H9 (cell line): ENCODE measurements around the gene CAMTA1. TPM values are rescaled to one million over a fixed set of nuclear protein-coding genes. Genes with fewer than 3 reads are reported as not detected.
A peak's percentile ranks its signal among the peaks of the same experiment; 100 is the strongest.

Source experiments
- DNase-seq: peaks from one replicate; pipeline ENCODE4 v3.0.0-alpha.2; 2017
- H2AFZ ChIP-seq: one replicate; pipeline ENCODE4 v1.6.1; 2013; ENCODE audit warnings: mild to moderate bottlenecking, low read length, control low read depth, moderate library complexity
- H2AK5ac ChIP-seq: 2 replicates; pipeline ENCODE4 v1.6.1; 2013; ENCODE audit warnings: low read length, control low read depth, mixed read lengths; ENCODE audit not compliant: insufficient read length
- H2BK120ac ChIP-seq: one replicate; pipeline ENCODE4 v1.6.1; 2013; ENCODE audit warnings: low read depth, mild to moderate bottlenecking, low read length, control low read depth, inconsistent platforms; ENCODE audit not compliant: poor library complexity, severe bottlenecking
- H2BK12ac ChIP-seq: 2 replicates; pipeline ENCODE4 v1.6.1; 2013; ENCODE audit warnings: low read length, control low read depth, mixed read lengths, low read depth; ENCODE audit not compliant: insufficient read length
- H2BK15ac ChIP-seq: 2 replicates; pipeline ENCODE4 v1.6.1; 2013; ENCODE audit warnings: low read depth, low read length, control low read depth
- H2BK20ac ChIP-seq: one replicate; pipeline ENCODE4 v1.6.1; 2013; ENCODE audit warnings: low read depth, mild to moderate bottlenecking, low read length, control low read depth, inconsistent platforms; ENCODE audit not compliant: poor library complexity, severe bottlenecking
- H2BK5ac ChIP-seq: 2 replicates; pipeline ENCODE4 v1.6.1; 2013; ENCODE audit warnings: low read length, control low read depth, mixed read lengths; ENCODE audit not compliant: insufficient read length
- H3K14ac ChIP-seq: 2 replicates; pipeline ENCODE4 v1.6.1; 2013; ENCODE audit warnings: low read length, control low read depth; ENCODE audit not compliant: insufficient read depth
- H3K18ac ChIP-seq: 2 replicates; pipeline ENCODE4 v1.6.1; 2013; ENCODE audit warnings: low read depth, mild to moderate bottlenecking, mixed read lengths, low read length, control low read depth; ENCODE audit not compliant: insufficient read length
- H3K23ac ChIP-seq: 2 replicates; pipeline ENCODE4 v1.6.1; 2013; ENCODE audit warnings: low read length, control low read depth, mixed read lengths, low read depth; ENCODE audit not compliant: insufficient read length
- H3K23me2 ChIP-seq: 2 replicates; pipeline ENCODE4 v1.6.1; 2013; ENCODE audit warnings: low read depth, mild to moderate bottlenecking, mixed read lengths, low read length, control low read depth; ENCODE audit not compliant: insufficient read length, poor library complexity, severe bottlenecking
- H3K27ac ChIP-seq: 2 replicates; pipeline ENCODE4 v1.5.1; 2013; ENCODE audit warnings: low read length, control low read depth, mixed read lengths, low read depth; ENCODE audit not compliant: insufficient read length
- H3K27me3 ChIP-seq: 2 replicates; pipeline ENCODE4 v1.6.1; 2013; ENCODE audit warnings: low read length, control low read depth, inconsistent platforms; ENCODE audit not compliant: insufficient read depth
- H3K4ac ChIP-seq: 2 replicates; pipeline ENCODE4 v1.6.1; 2013; ENCODE audit warnings: low read depth, mild to moderate bottlenecking, control low read depth, inconsistent platforms, low read length, moderate library complexity
- H3K4me1 ChIP-seq: 2 replicates; pipeline ENCODE4 v1.6.1; 2013; ENCODE audit warnings: low read length, control low read depth, inconsistent platforms; ENCODE audit not compliant: insufficient read depth
- H3K4me2 ChIP-seq: 2 replicates; pipeline ENCODE4 v1.6.1; 2013; ENCODE audit warnings: low read length, control low read depth, mixed read lengths; ENCODE audit not compliant: insufficient read length, insufficient read depth
- H3K56ac ChIP-seq: 2 replicates; pipeline ENCODE4 v1.6.1; 2013; ENCODE audit warnings: low read depth, mild to moderate bottlenecking, mixed read lengths, low read length, control low read depth; ENCODE audit not compliant: insufficient read length
- H3K79me1 ChIP-seq: 2 replicates; pipeline ENCODE4 v1.6.1; 2013; ENCODE audit warnings: low read depth, mild to moderate bottlenecking, moderate library complexity, low read length, control low read depth, inconsistent platforms; ENCODE audit not compliant: insufficient read depth, poor library complexity, severe bottlenecking
- H3K79me2 ChIP-seq: 2 replicates; pipeline ENCODE4 v1.6.1; 2013; ENCODE audit warnings: low read length, control low read depth, inconsistent platforms; ENCODE audit not compliant: insufficient read depth
- H3K9ac ChIP-seq: 2 replicates; pipeline ENCODE4 v1.6.1; 2013; ENCODE audit warnings: low read length, control low read depth, mixed read lengths; ENCODE audit not compliant: insufficient read length; ENCODE audit errors: extremely low read depth
- H3K9me3 ChIP-seq: one replicate; pipeline ENCODE4 v1.6.1; 2013; ENCODE audit warnings: low read depth, low read length, inconsistent platforms; ENCODE audit not compliant: control insufficient read depth
- H3T11ph ChIP-seq: one replicate; pipeline ENCODE4 v1.6.1; 2013; ENCODE audit warnings: mild to moderate bottlenecking, low read length, control low read depth, inconsistent platforms
- H4K20me1 ChIP-seq: one replicate; pipeline ENCODE4 v1.6.1; 2013; ENCODE audit not compliant: control insufficient read depth, insufficient read length, insufficient read depth
- H4K5ac ChIP-seq: 2 replicates; pipeline ENCODE4 v1.6.1; 2013; ENCODE audit warnings: low read depth, mild to moderate bottlenecking, mixed read lengths, low read length, control low read depth; ENCODE audit not compliant: insufficient read length
- H4K8ac ChIP-seq: replicated peaks from 2 replicates; pipeline ENCODE4 v1.6.1; 2013; ENCODE audit warnings: low read length, control low read depth, mixed read lengths, low read depth; ENCODE audit not compliant: insufficient read length
- H4K91ac ChIP-seq: 2 replicates; pipeline ENCODE4 v1.6.1; 2013; ENCODE audit warnings: low read depth, mild to moderate bottlenecking, moderate library complexity, mixed read lengths, low read length, control low read depth; ENCODE audit not compliant: insufficient read length
- H3K27ac Mint-ChIP-seq, 3 experiments: 2 replicates in 2 of 3; 3 replicates in 1 of 3; pipeline ENCODE4 v1.8.0; 2020 to 2021; ENCODE audit warnings: mixed read lengths in 3 of 3, mild to moderate bottlenecking in 1 of 3, moderate library complexity in 1 of 3
- H3K27me3 Mint-ChIP-seq: 2 replicates; pipeline ENCODE4 v1.8.0; 2021; ENCODE audit warnings: low read depth, mild to moderate bottlenecking, moderate library complexity, mixed read lengths
- H3K36me3 Mint-ChIP-seq, 3 experiments: 2 replicates in 2 of 3; 3 replicates in 1 of 3; pipeline ENCODE4 v1.8.0; 2020 to 2021; ENCODE audit warnings: low read depth in 3 of 3, mixed read lengths in 3 of 3; ENCODE audit not compliant: insufficient read depth in 1 of 3
- H3K4me1 Mint-ChIP-seq, 2 experiments: 2 replicates each; pipeline ENCODE4 v1.8.0; 2020; ENCODE audit warnings: mixed read lengths in 2 of 2
- H3K4me3 Mint-ChIP-seq, 2 experiments: 2 replicates in 1 of 2; 3 replicates in 1 of 2; pipeline ENCODE4 v1.8.0; 2020 to 2021; ENCODE audit warnings: mild to moderate bottlenecking in 2 of 2, mixed read lengths in 2 of 2, moderate library complexity in 1 of 2
- H3K9me3 Mint-ChIP-seq, 2 experiments: 2 replicates in 1 of 2; 3 replicates in 1 of 2; pipeline ENCODE4 v1.8.0; 2020; ENCODE audit warnings: mild to moderate bottlenecking in 2 of 2, mixed read lengths in 2 of 2, moderate library complexity in 1 of 2
- WGBS: extraction: QIAGEN DNeasy Blood & Tissue Kit; methylation state at CpG from one replicate; pipeline ENCODE4 v1.1.7; 2013; ENCODE audit warnings: missing lambda C conversion rate, low lambda C conversion rate, mixed read lengths; ENCODE audit not compliant: insufficient read length; ENCODE audit errors: extremely low coverage; 5-methylcytosine and 5-hydroxymethylcytosine counted together
- total RNA-seq: library from RNA; stranded (reverse); gene quantifications from 2 replicates; pipeline ENCODE4 v1.2.1, GENCODE V29; 2021
- TF ChIP-seq, protein P1 (sequence below): fragments of 200-600 bp; sonication (generic); conservative IDR thresholded peaks from 3 replicates; pipeline ENCODE4 v1.8.0; 2021; ENCODE audit warnings: antibody characterized with exemption, mild to moderate bottlenecking

Gene CAMTA1
- total RNA-seq, 1 experiment from 2014 or later: 115 TPM

DNA sequence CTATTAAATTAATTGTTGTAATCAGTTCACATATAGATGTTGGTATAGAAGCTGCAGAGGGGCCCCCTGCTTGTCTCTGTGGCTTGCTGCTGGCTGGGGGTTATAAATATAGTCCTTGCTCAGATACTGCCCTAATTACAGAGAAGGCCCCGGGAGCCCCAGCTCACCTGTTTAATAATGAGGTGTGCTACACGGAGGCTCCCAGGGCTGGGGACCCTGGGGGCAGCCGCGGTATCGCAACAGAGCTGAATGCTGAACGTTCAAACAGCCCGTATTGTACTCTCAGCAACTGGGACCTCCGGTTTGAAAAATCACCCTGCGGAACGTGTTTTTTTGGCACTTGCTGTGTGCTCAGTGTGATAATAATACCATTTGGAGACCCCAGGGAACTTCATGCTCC is 309.3 kb downstream of the CAMTA1 start:
- no peak overlapping the region for H3K9ac ChIP-seq

More for the DNA sequence above, 309.3 kb downstream of the CAMTA1 start:
- TF ChIP-seq, protein P1, sequence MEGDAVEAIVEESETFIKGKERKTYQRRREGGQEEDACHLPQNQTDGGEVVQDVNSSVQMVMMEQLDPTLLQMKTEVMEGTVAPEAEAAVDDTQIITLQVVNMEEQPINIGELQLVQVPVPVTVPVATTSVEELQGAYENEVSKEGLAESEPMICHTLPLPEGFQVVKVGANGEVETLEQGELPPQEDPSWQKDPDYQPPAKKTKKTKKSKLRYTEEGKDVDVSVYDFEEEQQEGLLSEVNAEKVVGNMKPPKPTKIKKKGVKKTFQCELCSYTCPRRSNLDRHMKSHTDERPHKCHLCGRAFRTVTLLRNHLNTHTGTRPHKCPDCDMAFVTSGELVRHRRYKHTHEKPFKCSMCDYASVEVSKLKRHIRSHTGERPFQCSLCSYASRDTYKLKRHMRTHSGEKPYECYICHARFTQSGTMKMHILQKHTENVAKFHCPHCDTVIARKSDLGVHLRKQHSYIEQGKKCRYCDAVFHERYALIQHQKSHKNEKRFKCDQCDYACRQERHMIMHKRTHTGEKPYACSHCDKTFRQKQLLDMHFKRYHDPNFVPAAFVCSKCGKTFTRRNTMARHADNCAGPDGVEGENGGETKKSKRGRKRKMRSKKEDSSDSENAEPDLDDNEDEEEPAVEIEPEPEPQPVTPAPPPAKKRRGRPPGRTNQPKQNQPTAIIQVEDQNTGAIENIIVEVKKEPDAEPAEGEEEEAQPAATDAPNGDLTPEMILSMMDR: no peak
- Histone ChIP-seq H3K18ac (no peak overlapping the region), H2BK12ac (no peak overlapping the region), H3K4me1 (no peaks in the 10 kb centered on the region), H4K91ac (no peak overlapping the region), H2AK5ac (no peak overlapping the region), H3K79me2 (0 out of 2 replicates have a peak, but pooled peaks cover 2% of the 10 kb centered on the region), H3K27ac (no peak overlapping the region), H3K79me1 (no peaks in the 10 kb centered on the region), H4K5ac (no peak overlapping the region), H2BK20ac (no peak overlapping the region), H3K56ac (no peak overlapping the region), H2BK15ac (no peak overlapping the region), H2BK120ac (no peak overlapping the region), H3K4ac (no peak overlapping the region), H3T11ph (no peak overlapping the region), H3K9me3 (no peaks in the 10 kb centered on the region), H2AFZ (no peak overlapping the region), H3K14ac (no peak overlapping the region), H4K20me1 (no peaks in the 10 kb centered on the region), H3K23me2 (no peaks in the 10 kb centered on the region), H4K8ac (no peak overlapping the region), H3K27me3 (no peaks in the 10 kb centered on the region), H2BK5ac (no peak overlapping the region), H3K4me2 (no peak overlapping the region), H3K23ac (no peak overlapping the region)
- Mint-ChIP-seq H3K4me3 (no peak overlapping the region), H3K4me1 (peaks cover 4 to 9% of the 10 kb centered on the region in 2 experiments; a peak in 3 of 4 replicates), H3K36me3 (no peaks in the 10 kb centered on the region), H3K27me3 (peaks cover 8% of the 10 kb centered on the region), H3K27ac (peak overlapping the region in 1 of 3 experiments; percentile 42; a peak in 1 of 7 replicates), H3K9me3 (no peaks in the 10 kb centered on the region; a peak in 1 of 5 replicates)
- no peak for DNase-seq
- WGBS: no CpG with 5 or more reads among the region's 10 CpGs
